ENCODE data around the gene ZBTB42.
A peak's percentile ranks its signal among the peaks of the same experiment; 100 is the strongest.

Gene ZBTB42

GRCh38 chr14:104784846-104785707, 15.8 kb upstream of the ZBTB42 start:
- DNase-seq (no peak), ATAC-seq (no peak)
- no peak overlapping the region for H3K27ac Mint-ChIP-seq
- H3K4me3 Mint-ChIP-seq, result no peak overlapping the region
- H3K9me3 Mint-ChIP-seq, result no peaks in the 10 kb centered on the region
- peaks cover 11% of the 10 kb centered on the region for H3K4me1 Mint-ChIP-seq
- no peaks in the 10 kb centered on the region for H3K36me3 Mint-ChIP-seq (ENCODE audit: low read depth)
- H3K27me3 Mint-ChIP-seq, result no peaks in the 10 kb centered on the region

GRCh38 chr14:104785708-104786080, 15.2 kb upstream of the ZBTB42 start:
- no peak for DNase-seq
- H3K4me1 Mint-ChIP-seq, result peaks cover 11% of the 10 kb centered on the region
- no peak for ATAC-seq
- no peaks in the 10 kb centered on the region for H3K36me3 Mint-ChIP-seq (ENCODE audit: low read depth)
- no peaks in the 10 kb centered on the region for H3K27me3 Mint-ChIP-seq
- H3K9me3 Mint-ChIP-seq, result no peaks in the 10 kb centered on the region
- no peak overlapping the region for H3K4me3 Mint-ChIP-seq
- no peak overlapping the region for H3K27ac Mint-ChIP-seq

GRCh38 chr14:104786091-104786586, 14.8 kb upstream of the ZBTB42 start:
- peaks cover 11% of the 10 kb centered on the region for H3K4me1 Mint-ChIP-seq
- no peak for ATAC-seq
- DNase-seq, result no peak
- H3K36me3 Mint-ChIP-seq (ENCODE audit: low read depth), result peaks cover 3% of the 10 kb centered on the region
- H3K4me3 Mint-ChIP-seq, result no peak overlapping the region
- H3K9me3 Mint-ChIP-seq, result no peaks in the 10 kb centered on the region
- H3K27me3 Mint-ChIP-seq, result no peaks in the 10 kb centered on the region
- H3K27ac Mint-ChIP-seq, result no peak overlapping the region

GRCh38 chr14:104786726-104787675, 13.9 kb upstream of the ZBTB42 start:
- Mint-ChIP-seq H3K27me3 (no peaks in the 10 kb centered on the region), H3K27ac (no peak overlapping the region), H3K4me3 (no peak overlapping the region), H3K4me1 (peaks cover 13% of the 10 kb centered on the region), H3K36me3 (ENCODE audit: low read depth) (peaks cover 3% of the 10 kb centered on the region), H3K9me3 (no peaks in the 10 kb centered on the region)
- DNase-seq (no peak), ATAC-seq (no peak)

GRCh38 chr14:104787736-104788135, 13.2 kb upstream of the ZBTB42 start:
- H3K27ac Mint-ChIP-seq, result no peak overlapping the region
- DNase-seq (no peak), ATAC-seq (no peak)

GRCh38 chr14:104788161-104788818, 12.6 kb upstream of the ZBTB42 start:
- H3K27ac Mint-ChIP-seq, result no peak overlapping the region
- H3K9me3 Mint-ChIP-seq, result no peaks in the 10 kb centered on the region
- no peaks in the 10 kb centered on the region for H3K27me3 Mint-ChIP-seq
- H3K4me1 Mint-ChIP-seq, result peaks cover 18% of the 10 kb centered on the region
- DNase-seq (no peak), ATAC-seq (no peak)
- peaks cover 3% of the 10 kb centered on the region for H3K36me3 Mint-ChIP-seq (ENCODE audit: low read depth)
- no peak overlapping the region for H3K4me3 Mint-ChIP-seq

More at GRCh38 chr14:104787736-104788135, 13.2 kb upstream of the ZBTB42 start:
- peaks cover 3% of the 10 kb centered on the region for H3K36me3 Mint-ChIP-seq (ENCODE audit: low read depth)
- H3K4me1 Mint-ChIP-seq, result peaks cover 14% of the 10 kb centered on the region
- H3K27me3 Mint-ChIP-seq, result no peaks in the 10 kb centered on the region
- H3K4me3 Mint-ChIP-seq, result no peak overlapping the region
- H3K9me3 Mint-ChIP-seq, result no peaks in the 10 kb centered on the region

GRCh38 chr14:104788873-104789663, 11.8 kb upstream of the ZBTB42 start:
- H3K36me3 Mint-ChIP-seq (ENCODE audit: low read depth), result peaks cover 3% of the 10 kb centered on the region
- H3K27ac Mint-ChIP-seq, result no peak overlapping the region
- H3K4me3 Mint-ChIP-seq, result no peak overlapping the region
- H3K4me1 Mint-ChIP-seq, result peaks cover 26% of the 10 kb centered on the region
- no peaks in the 10 kb centered on the region for H3K9me3 Mint-ChIP-seq
- ATAC-seq (no peak), DNase-seq (no peak)
- no peaks in the 10 kb centered on the region for H3K27me3 Mint-ChIP-seq

GRCh38 chr14:104789752-104790743, 10.9 kb upstream of the ZBTB42 start:
- Mint-ChIP-seq H3K9me3 (no peaks in the 10 kb centered on the region), H3K4me1 (peaks cover 32% of the 10 kb centered on the region), H3K36me3 (ENCODE audit: low read depth) (peaks cover 3% of the 10 kb centered on the region), H3K27me3 (no peaks in the 10 kb centered on the region), H3K27ac (no peak overlapping the region), H3K4me3 (no peak overlapping the region)
- ATAC-seq, result no peak
- no peak for DNase-seq

- Mint-ChIP-seq H3K27me3 (no peaks in the 10 kb centered on the region), H3K4me3 (no peak overlapping the region), H3K4me1 (peaks cover 34% of the 10 kb centered on the region), H3K9me3 (no peaks in the 10 kb centered on the region), H3K36me3 (ENCODE audit: low read depth) (peaks cover 3% of the 10 kb centered on the region), H3K27ac (no peak overlapping the region)
- ATAC-seq (no peak), DNase-seq (no peak)
These were observed 9.5 kb upstream of the ZBTB42 start for GRCh38 chr14:104791425-104791824.

GRCh38 chr14:104792101-104792884, 8.6 kb upstream of the ZBTB42 start:
- DNase-seq (no peak), ATAC-seq (no peak)
- H3K4me1 Mint-ChIP-seq, result peaks cover 33% of the 10 kb centered on the region

GRCh38 chr14:104792945-104793702, 7.8 kb upstream of the ZBTB42 start:
- Mint-ChIP-seq H3K4me3 (peak overlapping the region; percentile 87), H3K36me3 (ENCODE audit: low read depth) (peaks cover 3% of the 10 kb centered on the region), H3K27ac (no peak overlapping the region), H3K9me3 (no peaks in the 10 kb centered on the region), H3K27me3 (no peaks in the 10 kb centered on the region), H3K4me1 (peaks cover 27% of the 10 kb centered on the region)
- no peak for ATAC-seq
- no peak for DNase-seq

More at GRCh38 chr14:104792101-104792884, 8.6 kb upstream of the ZBTB42 start:
- no peak overlapping the region for H3K27ac Mint-ChIP-seq
- no peak overlapping the region for H3K4me3 Mint-ChIP-seq
- H3K9me3 Mint-ChIP-seq, result no peaks in the 10 kb centered on the region
- peaks cover 3% of the 10 kb centered on the region for H3K36me3 Mint-ChIP-seq (ENCODE audit: low read depth)
- H3K27me3 Mint-ChIP-seq, result no peaks in the 10 kb centered on the region

GRCh38 chr14:104793703-104793959, 7.3 kb upstream of the ZBTB42 start:
- no peak for ATAC-seq
- Mint-ChIP-seq H3K27me3 (peaks cover under 1% of the 10 kb centered on the region), H3K27ac (peak overlapping the region; percentile 39)

More at GRCh38 chr14:104793703-104793959, 7.3 kb upstream of the ZBTB42 start:
- Mint-ChIP-seq H3K36me3 (ENCODE audit: low read depth) (peaks cover 3% of the 10 kb centered on the region), H3K4me1 (peaks cover 27% of the 10 kb centered on the region), H3K4me3 (peak overlapping the region; percentile 87), H3K9me3 (no peaks in the 10 kb centered on the region)
- no peak for DNase-seq

Measured in activated naive CD8-positive, alpha-beta T cell treated with anti-CD3 and anti-CD28 coated beads, Interleukin-2, amount 50 U/mL, for 24 hours (primary cell).